GM12801 (cell line): Measurements from ENCODE around the gene CDH4.

Experiments used
- CTCF ChIP-seq: IDR thresholded peaks from one replicate; pipeline ENCODE4 v1.5.1; 2011; ENCODE audit warnings: control low read depth; ENCODE audit not compliant: insufficient read length; ENCODE audit errors: extremely low read depth

The CDH4 gene

GRCh38 chr20:61640871-61641245 is 388.8 kb downstream of the CDH4 start:
- TF ChIP-seq CTCF: no peak

- TF ChIP-seq CTCF: no peak
These were observed 391.8 kb downstream of the CDH4 start for GRCh38 chr20:61643656-61644377.

- TF ChIP-seq CTCF: no peak
These were observed 392.5 kb downstream of the CDH4 start for GRCh38 chr20:61644378-61645076.

- TF ChIP-seq CTCF: no peak
These were observed 393.7 kb downstream of the CDH4 start for GRCh38 chr20:61645732-61646131.

- TF ChIP-seq CTCF: no peak
These were observed 394.4 kb downstream of the CDH4 start for GRCh38 chr20:61646453-61646852.

- TF ChIP-seq CTCF: no peak
These were observed 394.9 kb downstream of the CDH4 start for GRCh38 chr20:61646986-61647385.

- TF ChIP-seq CTCF: no peak
These were observed 395.6 kb downstream of the CDH4 start for GRCh38 chr20:61647702-61648101.
